Osteocyte (in vitro differentiated cells): ENCODE results near the gene LRRC19. TPM values are rescaled to one million over a fixed set of nuclear protein-coding genes. Genes with fewer than 3 reads are reported as not detected.

ENCODE experiments used
- DNase-seq: peaks from one replicate; pipeline ENCODE4 v3.0.0; 2021; ENCODE audit warnings: mixed read lengths; ENCODE audit not compliant: unreplicated experiment; ENCODE audit errors: extremely low spot score
- H3K27ac Mint-ChIP-seq: one replicate; pipeline ENCODE4 v1.8.0; 2021; ENCODE audit warnings: mild to moderate bottlenecking, mixed read lengths; ENCODE audit not compliant: unreplicated experiment
- H3K27me3 Mint-ChIP-seq: one replicate; pipeline ENCODE4 v1.8.0; 2021; ENCODE audit warnings: mixed read lengths; ENCODE audit not compliant: unreplicated experiment
- H3K36me3 Mint-ChIP-seq: one replicate; pipeline ENCODE4 v1.8.0; 2021; ENCODE audit warnings: mixed read lengths; ENCODE audit not compliant: unreplicated experiment
- H3K4me1 Mint-ChIP-seq: one replicate; pipeline ENCODE4 v1.8.0; 2021; ENCODE audit warnings: mixed read lengths; ENCODE audit not compliant: unreplicated experiment
- H3K4me3 Mint-ChIP-seq: one replicate; pipeline ENCODE4 v1.8.0; 2021; ENCODE audit warnings: mild to moderate bottlenecking, moderate library complexity, mixed read lengths; ENCODE audit not compliant: unreplicated experiment
- H3K9me3 Mint-ChIP-seq: one replicate; pipeline ENCODE4 v1.8.0; 2021; ENCODE audit warnings: mixed read lengths; ENCODE audit not compliant: unreplicated experiment
- total RNA-seq: library from RNA; stranded (reverse); gene quantifications from 2 replicates; pipeline ENCODE4 v1.2.1, GENCODE V29; 2021
- TF ChIP-seq, protein P1 (sequence below): fragments of 200-600 bp; sonication (generic); IDR thresholded peaks from 2 replicates; pipeline ENCODE4 v1.5.0; 2021; ENCODE audit warnings: antibody characterized with exemption, mild to moderate bottlenecking, moderate library complexity

The LRRC19 gene
- total RNA-seq, 1 donor from 2014 or later = not detected

DNA sequence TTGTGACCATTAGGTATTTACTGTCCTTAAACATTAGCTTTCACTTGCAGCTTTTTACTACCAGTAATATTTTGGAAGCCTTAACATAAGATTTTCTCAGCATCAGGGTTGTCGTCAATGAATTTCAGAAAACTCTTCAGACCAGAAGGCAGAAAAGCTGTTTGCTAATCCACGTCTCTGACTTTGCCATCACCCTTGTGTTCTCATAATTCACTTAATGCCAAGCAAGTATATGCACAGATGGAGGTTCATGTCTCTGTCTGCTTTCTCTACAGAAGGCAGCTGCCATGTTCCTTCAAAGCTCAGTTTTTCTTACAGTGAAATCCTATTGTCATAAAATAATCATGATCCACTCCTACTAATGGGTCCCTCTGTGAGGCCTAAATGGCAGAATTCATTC is 37.7 kb upstream of the LRRC19 start:
- H3K27me3 Mint-ChIP-seq = no peaks in the 10 kb centered on the region
- H3K4me1 Mint-ChIP-seq = no peaks in the 10 kb centered on the region
- no peaks in the 10 kb centered on the region for H3K9me3 Mint-ChIP-seq
- no peak overlapping the region for H3K27ac Mint-ChIP-seq
- no peak overlapping the region for H3K4me3 Mint-ChIP-seq
- H3K36me3 Mint-ChIP-seq = peaks cover 10% of the 10 kb centered on the region
- no peak for DNase-seq
- TF ChIP-seq, protein P1, sequence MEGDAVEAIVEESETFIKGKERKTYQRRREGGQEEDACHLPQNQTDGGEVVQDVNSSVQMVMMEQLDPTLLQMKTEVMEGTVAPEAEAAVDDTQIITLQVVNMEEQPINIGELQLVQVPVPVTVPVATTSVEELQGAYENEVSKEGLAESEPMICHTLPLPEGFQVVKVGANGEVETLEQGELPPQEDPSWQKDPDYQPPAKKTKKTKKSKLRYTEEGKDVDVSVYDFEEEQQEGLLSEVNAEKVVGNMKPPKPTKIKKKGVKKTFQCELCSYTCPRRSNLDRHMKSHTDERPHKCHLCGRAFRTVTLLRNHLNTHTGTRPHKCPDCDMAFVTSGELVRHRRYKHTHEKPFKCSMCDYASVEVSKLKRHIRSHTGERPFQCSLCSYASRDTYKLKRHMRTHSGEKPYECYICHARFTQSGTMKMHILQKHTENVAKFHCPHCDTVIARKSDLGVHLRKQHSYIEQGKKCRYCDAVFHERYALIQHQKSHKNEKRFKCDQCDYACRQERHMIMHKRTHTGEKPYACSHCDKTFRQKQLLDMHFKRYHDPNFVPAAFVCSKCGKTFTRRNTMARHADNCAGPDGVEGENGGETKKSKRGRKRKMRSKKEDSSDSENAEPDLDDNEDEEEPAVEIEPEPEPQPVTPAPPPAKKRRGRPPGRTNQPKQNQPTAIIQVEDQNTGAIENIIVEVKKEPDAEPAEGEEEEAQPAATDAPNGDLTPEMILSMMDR = no peak

DNA sequence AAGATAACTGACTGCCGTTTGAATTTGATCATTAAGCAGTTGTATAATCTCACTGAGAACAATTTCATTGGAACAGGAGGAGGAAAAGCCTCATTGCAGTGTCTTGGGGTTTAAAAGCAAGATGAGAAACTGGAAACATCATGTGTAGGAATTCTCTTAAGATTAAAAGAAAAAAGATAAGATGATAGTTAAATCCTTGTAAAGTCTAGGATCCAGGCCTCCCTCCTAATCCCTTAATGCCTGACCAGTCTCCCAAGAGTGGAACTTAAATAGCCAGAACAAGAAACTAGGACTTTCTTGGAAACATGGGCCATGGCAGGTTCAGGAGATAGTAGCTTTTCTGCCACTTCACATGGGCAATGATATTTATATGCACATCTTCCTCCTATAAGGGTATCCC is 37.0 kb upstream of the LRRC19 start:
- Mint-ChIP-seq H3K27ac (no peak overlapping the region), H3K9me3 (no peaks in the 10 kb centered on the region), H3K4me1 (no peaks in the 10 kb centered on the region), H3K4me3 (no peak overlapping the region), H3K27me3 (no peaks in the 10 kb centered on the region), H3K36me3 (peaks cover 8% of the 10 kb centered on the region)
- TF ChIP-seq, protein P1 = no peak
- no peak for DNase-seq

DNA sequence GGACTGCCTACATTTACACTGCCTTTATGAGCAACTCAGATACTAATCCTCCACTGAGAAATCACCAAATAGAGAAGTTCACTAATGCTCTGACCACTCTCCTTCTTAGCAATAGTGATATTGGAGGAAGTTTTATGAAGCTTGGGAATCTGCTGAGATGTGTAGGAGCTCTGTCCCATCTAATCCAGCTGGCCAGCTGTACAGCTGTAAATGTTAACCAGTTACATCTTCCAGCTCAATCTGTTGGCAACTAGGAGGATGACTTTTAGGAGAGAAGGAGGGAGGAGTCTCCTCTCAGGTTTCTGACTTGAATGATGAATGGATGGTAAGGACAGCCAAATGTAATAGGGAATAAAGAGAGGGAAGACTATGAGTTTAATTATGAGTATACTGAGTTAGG is 36.3 kb upstream of the LRRC19 start:
- TF ChIP-seq, protein P1 = no peak
- no peak for DNase-seq
- Mint-ChIP-seq H3K27ac (no peak overlapping the region), H3K4me3 (no peak overlapping the region), H3K36me3 (peaks cover 11% of the 10 kb centered on the region), H3K9me3 (no peaks in the 10 kb centered on the region), H3K27me3 (no peaks in the 10 kb centered on the region), H3K4me1 (no peaks in the 10 kb centered on the region)

DNA sequence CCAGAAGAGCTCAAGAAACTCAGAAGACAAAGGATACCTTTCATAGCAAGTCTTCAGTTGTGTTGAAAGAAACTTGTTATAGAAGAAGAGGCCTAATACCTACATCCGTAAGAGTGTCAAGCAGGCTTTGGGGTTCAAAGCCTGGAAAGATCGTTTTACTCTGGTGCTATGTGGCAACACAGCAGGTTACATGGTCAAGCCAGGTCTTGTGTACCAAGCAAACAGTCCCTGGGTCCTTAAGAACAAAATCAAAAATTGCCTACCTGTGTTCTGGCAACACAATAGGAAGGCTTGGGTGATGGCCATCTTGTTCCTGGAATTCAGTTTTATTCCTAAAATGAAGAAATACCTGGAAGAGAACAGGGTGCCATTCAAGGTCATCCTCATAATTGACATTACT is 32.0 kb upstream of the LRRC19 start:
- H3K4me3 Mint-ChIP-seq = no peak overlapping the region
- no peak for DNase-seq
- H3K27me3 Mint-ChIP-seq = no peaks in the 10 kb centered on the region
- no peaks in the 10 kb centered on the region for H3K4me1 Mint-ChIP-seq
- TF ChIP-seq, protein P1 = no peak
- peaks cover 9% of the 10 kb centered on the region for H3K36me3 Mint-ChIP-seq
- H3K27ac Mint-ChIP-seq = no peak overlapping the region
- no peaks in the 10 kb centered on the region for H3K9me3 Mint-ChIP-seq

DNA sequence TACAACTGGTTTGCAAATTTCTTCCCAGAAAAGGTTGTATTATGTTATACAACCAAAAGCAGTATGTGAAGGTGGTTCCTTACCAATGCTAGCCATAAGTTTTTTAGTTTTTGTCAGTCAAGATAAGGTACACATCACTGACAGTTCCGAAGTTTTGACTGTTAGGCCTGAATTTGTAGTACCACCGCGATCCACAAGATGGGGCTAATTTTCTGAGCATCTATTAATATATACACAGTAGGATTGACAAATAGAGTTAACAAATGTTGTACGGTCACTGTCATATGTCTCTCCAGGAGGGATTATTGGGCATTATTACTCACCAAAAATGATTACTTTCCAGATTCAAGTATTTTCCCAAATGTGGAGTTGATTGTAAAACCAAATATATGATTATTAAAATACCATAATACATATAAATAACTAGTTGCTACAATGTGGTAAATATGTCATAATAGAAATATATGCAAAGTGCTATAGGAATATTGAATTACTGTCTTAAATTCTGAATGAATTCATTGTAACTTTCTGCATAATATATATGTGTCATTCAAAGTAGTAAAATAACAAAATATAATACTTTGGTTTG is 28.4 kb upstream of the LRRC19 start:
- TF ChIP-seq, protein P1 = peak; percentile 87
- Mint-ChIP-seq H3K36me3 (peaks cover 10% of the 10 kb centered on the region), H3K4me3 (no peak overlapping the region), H3K27me3 (no peaks in the 10 kb centered on the region), H3K4me1 (no peaks in the 10 kb centered on the region), H3K27ac (no peak overlapping the region), H3K9me3 (no peaks in the 10 kb centered on the region)
- no peak for DNase-seq
